GM19467 (cell line): ENCODE data around the gene DUSP3.

Experiments used
- ATAC-seq: cut with Tn5 transposase; IDR thresholded peaks from one replicate; pipeline ENCODE4 v1.9.1; 2021; ENCODE audit warnings: mild to moderate bottlenecking, moderate library complexity; ENCODE audit not compliant: unreplicated experiment

DUSP3 gene

DNA sequence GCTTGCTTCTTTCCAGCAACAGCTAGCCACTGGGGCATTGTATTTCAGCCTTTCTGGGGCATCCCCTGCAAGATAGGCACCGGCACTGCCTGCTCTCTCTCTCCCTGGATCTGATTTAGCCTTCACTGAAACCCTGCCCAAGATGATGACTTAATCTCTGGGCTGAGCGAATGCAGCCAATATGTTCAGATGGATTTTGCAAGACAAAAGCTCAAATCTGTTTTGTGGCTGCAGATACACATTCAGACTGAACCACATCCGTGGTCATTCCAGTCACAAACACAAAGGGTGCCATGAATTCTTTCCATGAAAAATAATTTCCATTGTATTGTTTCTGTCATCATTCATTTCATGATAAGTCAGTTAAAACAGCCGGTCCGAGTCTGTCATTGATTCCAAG lies 44.4 kb downstream of the DUSP3 start:
- ATAC-seq, result no peak

DNA sequence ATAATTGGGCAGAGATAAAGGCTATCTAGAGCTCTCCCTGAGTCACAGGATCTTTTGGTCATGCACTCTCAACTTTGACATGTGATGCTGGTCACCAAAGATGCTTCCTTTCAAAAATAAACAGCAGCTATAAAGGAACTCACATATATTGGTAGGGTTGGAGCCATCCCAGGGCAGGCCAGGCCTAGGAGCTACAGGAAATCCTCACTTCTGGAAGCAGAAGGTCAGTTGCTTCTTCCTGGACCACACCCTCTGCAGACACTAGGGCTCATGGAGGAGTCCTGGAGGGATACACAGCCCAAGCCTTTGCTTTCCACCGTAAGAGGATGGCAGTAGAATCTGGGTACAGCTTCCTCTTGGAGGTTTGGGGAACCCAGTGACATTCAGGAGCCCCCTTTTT lies 44.8 kb downstream of the DUSP3 start:
- ATAC-seq, result no peak

DNA sequence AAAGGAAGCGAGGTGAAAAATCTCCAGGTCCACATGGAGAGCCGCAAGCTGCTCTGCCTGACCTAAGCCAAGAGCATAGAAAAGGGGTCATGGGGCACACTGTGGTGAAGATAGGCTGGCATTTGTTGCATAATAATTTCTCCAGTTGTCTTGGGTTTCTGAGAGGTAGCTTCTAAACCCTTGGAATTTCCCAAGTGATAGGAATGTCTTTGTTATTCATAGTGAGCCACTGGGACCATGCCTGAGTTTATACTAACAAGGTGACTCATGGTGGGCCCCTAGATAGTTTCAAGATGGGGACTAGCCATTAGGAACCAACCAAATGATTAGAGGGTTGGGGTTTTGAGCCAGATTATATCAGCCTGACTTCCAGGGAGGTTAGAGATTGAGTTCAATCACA lies 45.8 kb downstream of the DUSP3 start:
- ATAC-seq, result no peak

GRCh38 chr17:43728081-43728480 lies 50.7 kb downstream of the DUSP3 start:
- no peak for ATAC-seq

GRCh38 chr17:43723697-43724359 lies 54.9 kb downstream of the DUSP3 start:
- ATAC-seq, result no peak

GRCh38 chr17:43722870-43723665 lies 55.7 kb downstream of the DUSP3 start:
- no peak for ATAC-seq

- no peak for ATAC-seq
Measured at GRCh38 chr17:43722269-43722619, 56.5 kb downstream of the DUSP3 start.

DNA sequence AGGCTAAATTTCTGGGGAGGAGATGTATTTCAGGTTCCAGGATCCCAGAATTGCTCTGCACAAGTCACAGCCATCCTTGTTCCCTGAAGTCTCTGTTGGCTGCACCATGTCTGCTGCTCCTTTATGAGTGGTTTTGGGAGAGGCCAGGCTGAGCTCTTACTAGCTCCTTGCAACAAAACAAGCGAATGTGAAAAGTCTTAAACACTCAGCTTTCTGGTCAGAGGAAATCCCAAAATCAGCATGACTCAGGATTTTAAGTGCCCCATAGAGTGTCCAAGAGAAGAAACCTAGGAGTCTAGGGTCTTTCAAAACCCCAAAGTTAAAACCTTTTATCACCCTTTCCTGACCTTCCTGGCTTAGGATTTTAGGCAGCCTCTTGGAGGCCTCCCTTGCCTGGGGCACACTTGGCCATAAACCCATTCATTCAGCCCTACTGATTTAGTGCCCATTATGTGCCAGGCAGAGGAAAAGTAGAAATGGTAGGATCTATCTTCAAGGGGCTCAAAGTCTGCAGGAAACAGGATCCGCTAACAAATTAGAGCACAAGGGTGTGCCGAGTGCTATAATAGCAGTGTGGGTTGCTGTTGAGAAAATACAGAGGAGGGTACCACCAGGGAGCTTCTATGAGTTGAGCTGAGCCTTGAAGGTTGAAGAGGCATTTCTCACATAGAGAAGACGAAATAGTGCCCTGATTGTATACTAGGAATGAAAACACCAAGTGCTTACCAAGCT lies 57.1 kb downstream of the DUSP3 start:
- no peak for ATAC-seq

DNA sequence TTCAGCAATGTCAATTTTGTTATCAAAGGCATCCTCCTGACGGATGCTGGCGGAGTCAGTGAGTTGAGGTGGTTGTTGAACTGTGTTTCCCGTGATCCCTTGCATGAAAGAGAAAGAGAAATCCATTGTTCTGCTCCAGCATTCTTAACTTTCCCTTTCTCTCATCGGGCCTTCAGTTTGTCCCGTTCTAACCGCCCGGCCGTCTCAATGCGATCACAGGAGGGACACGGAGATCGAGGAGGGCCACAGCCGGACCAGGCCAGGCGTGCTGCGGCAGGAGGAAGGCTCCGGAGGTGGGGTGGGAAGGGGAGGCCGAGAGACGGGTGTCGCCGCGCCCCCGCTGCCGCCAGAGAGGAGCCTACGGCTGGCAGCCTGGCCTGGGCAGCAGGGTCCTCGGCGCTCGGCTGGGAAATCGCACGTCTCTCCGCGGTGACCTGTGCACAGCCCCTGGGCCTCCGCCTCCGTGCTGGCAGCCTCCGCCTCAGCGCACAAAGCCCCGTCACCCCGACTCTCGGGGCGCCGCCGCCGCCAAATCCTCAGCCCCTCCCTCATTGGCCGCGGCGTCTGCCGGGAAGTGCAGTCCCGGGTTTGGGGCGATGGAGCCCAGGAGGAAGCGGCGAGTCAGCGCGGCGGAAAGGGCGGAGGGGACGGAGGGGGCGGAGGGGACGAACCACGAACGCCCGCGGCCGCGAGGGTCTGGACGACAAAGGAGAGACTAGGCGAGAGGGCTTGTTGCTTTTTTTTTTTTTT lies 58.3 kb downstream of the DUSP3 start:
- peak; percentile 65 for ATAC-seq

- no peak for ATAC-seq
Measured at GRCh38 chr17:43719578-43719977, 59.2 kb downstream of the DUSP3 start.

DNA sequence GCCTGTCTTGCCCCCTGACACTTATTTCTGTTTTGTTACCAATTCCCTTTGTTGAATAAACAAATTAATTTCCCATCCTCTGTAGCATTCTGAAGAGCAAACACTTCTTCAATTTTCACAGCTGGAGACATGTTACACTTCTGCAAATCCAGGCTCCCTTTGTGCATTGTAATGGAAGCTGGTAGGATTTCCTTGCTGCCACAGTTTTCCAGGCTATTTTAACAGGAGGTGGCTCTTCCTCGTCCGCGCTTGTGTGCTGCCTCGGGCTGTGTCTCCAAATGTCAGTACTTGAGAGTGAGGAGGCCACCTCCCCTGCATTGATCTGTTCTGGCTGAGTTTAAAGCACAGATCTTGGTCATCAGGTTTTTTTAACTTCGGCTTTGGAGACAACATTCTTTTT lies 60.2 kb downstream of the DUSP3 start:
- ATAC-seq, result no peak

DNA sequence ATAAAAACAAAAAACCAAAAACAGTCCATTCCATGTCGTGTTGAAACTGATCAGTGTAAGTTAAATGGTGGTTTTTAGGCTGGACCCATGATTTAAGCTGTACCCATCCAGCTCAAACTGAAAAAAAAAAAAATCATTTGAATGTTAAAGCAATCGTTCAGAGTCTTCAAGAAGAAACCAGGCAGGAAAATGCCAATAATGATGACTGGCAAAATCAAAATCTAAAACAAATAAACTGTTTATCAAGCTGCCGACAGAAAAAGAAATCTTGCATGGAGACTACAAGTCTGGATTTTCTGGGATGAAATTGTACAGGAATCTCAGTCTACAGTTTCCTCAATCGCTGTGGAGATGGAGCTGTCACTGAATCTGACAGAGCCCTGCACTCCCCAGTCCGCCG lies 60.9 kb downstream of the DUSP3 start:
- no peak for ATAC-seq
